Activated T-helper 17 cell treated with anti-CD3 and anti-CD28 coated beads, Interleukin-2, amount 50 U/mL, for 72 hours (primary cell): ENCODE data around the gene C18orf32. TPM values are rescaled to one million over a fixed set of nuclear protein-coding genes. Genes with fewer than 3 reads are reported as not detected.
"Not testable (repeated sequence)": the region's sequence is repeated elsewhere in the genome, so short reads cannot be mapped to it uniquely, and the experiment has no call there.

Source experiments
- ATAC-seq: fragments of 150-1000 bp; cut with Tn5 transposase; replicated peaks from 2 replicates; pipeline ENCODE4 v1.10.0; 2021; ENCODE audit warnings: mild to moderate bottlenecking, moderate library complexity
- H3K27ac Mint-ChIP-seq: one replicate; pipeline ENCODE4 v1.8.0; 2022; ENCODE audit warnings: mixed read lengths
- H3K27me3 Mint-ChIP-seq: one replicate; pipeline ENCODE4 v1.8.0; 2022; ENCODE audit warnings: mixed read lengths
- H3K36me3 Mint-ChIP-seq: one replicate; pipeline ENCODE4 v1.8.0; 2022; ENCODE audit warnings: low read depth, mild to moderate bottlenecking, mixed read lengths
- H3K4me1 Mint-ChIP-seq: one replicate; pipeline ENCODE4 v1.8.0; 2022; ENCODE audit warnings: mixed read lengths
- H3K4me3 Mint-ChIP-seq: one replicate; pipeline ENCODE4 v1.8.0; 2022; ENCODE audit warnings: mild to moderate bottlenecking, mixed read lengths
- H3K9me3 Mint-ChIP-seq: one replicate; pipeline ENCODE4 v1.8.0; 2022; ENCODE audit warnings: mixed read lengths
- total RNA-seq, 2 donors: library from RNA; stranded (reverse); gene quantifications; one replicate each; pipeline ENCODE4 v1.2.3, GENCODE V29; 2022

The C18orf32 gene
- total RNA-seq = 10 to 100 TPM; 15.6 to 17.4 TPM

DNA sequence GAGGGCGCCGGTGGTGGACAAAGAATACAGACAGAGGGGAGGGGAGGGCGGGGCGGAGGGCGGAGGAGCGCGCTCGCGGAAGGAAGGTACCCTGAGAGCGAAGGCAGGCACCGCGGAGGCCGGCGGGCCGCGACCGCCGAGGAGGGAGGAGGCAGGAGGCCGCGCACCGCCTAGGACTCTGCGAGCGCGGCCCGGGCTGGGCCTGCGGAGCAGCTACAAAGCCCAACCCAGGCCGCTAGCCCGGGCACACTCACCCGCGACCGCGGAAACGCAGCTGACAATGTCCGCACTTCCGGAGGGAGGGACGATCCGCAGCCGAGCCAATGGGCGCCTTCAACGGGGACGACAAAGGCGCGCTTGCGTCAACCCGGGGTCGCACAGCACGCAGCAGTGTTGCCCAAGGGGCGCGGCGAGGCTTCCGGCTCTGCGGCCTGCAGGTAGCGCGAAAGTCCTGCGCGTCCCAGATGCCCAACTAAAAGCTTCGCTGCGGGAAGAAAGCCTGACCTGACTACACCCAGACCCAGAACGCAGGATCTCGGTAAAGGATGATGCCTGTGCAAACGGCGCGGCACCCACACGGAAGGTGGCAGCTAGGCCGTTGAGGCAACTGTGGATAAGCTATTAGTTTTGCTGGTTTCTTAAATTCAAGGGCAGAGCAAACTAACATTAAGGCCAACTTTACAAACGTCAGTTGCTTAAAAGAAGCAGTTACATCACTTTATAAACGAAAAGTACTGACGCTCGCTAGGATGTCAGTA, at the start of gene C18orf32:
C18orf32 (minus strand) TSS at position 282 of the 758 bp plus-strand sequence. CDS start 3,486 bp downstream, outside the sequence.
- ATAC-seq = peak; percentile 95
- Mint-ChIP-seq H3K27me3 (no peaks in the 10 kb centered on the region), H3K36me3 (peaks cover 79% of the 10 kb centered on the region), H3K9me3 (no peaks in the 10 kb centered on the region), H3K27ac (peak within 1 kb of the TSS; percentile 95), H3K4me1 (peaks cover 19% of the 10 kb centered on the region), H3K4me3 (peak within 1 kb of the TSS; percentile 86)

DNA sequence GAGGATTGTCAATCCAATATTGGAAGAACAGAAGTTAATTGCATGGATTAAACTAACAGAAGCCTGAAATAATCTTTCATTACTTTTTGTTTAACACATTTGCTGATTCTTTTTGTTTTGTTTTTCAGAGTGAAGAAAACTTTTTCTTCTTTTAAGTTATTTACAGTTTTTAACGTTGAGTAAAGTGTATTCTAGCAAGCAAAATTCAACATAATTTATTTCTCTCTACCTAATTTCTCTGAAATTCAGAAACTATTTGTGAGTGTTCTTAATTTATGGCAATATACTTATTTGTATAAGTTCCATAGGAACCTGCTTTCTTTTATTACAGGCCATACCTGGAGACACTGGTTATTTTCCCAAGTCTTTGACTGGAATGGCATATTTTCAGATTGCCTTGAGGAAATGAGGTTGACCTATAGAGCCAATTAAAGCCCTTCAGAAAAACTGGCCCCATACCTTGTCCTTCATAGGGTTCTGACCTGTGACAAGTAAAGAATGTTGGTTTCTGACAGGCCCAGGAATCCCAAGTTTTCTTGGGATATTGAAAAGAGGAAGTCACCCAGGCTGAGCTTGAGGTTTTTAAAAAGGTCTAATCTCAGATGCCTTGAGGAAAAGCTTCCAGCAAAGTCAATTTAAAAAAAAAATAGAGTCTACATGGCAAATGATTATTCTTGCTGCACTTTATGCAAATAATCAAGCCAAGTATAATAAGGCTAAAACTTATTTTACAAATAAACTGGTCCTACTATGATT, 48.0 kb upstream of the C18orf32 start:
- Mint-ChIP-seq H3K9me3 (no peaks in the 10 kb centered on the region), H3K4me1 (no peaks in the 10 kb centered on the region), H3K27me3 (peaks cover 9% of the 10 kb centered on the region), H3K36me3 (no peaks in the 10 kb centered on the region), H3K4me3 (no peak overlapping the region), H3K27ac (no peak overlapping the region)
- no peak for ATAC-seq

DNA sequence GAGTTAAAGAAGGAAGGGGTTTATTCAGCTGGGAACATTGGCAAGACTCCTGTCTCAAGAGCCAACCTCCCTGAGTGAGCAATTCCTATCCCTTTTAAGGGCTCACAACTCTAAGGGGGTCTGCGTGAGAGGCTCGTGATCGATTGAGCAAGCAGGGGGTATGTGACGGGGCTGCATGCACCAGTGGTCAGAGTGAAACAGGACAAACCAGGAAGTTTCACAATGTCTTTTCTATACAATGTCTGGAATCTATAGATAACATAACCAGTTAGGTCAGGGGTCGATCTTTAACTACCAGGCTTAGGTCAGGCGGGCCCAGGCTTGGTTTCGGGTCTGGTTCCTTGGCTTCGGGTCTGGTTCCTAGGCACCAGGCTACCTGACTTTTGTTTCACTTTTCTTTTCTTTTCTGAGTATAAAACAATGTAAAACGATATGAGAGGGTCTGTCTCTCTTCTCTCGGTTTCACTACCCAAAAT, 44.7 kb upstream of the C18orf32 start:
- Mint-ChIP-seq H3K27ac (no peak overlapping the region), H3K36me3 (no peaks in the 10 kb centered on the region), H3K4me1 (no peaks in the 10 kb centered on the region), H3K27me3 (peaks cover 22% of the 10 kb centered on the region), H3K4me3 (no peak overlapping the region), H3K9me3 (no peaks in the 10 kb centered on the region)
- ATAC-seq = no peak

DNA sequence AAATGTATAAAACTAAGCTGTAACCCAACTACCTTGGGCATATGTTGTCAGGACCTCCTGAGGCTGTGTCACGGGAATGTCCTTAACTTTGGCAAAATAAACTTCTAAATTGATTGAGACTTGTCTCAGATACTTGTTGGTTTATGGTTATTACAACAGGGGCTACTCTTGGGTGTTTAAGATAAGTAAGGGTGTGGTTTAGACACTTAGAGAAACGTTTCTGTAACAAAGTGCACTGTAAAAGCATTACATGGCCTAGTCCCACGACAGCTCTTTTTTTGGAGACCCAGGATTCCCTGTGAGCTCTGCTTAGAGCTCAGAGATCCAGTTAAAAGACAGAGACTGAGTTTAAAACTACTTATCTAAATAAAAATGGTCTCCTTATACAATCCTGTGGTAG, 42.6 kb upstream of the C18orf32 start:
- Mint-ChIP-seq H3K4me1 (no peaks in the 10 kb centered on the region), H3K27ac (no peak overlapping the region), H3K9me3 (no peaks in the 10 kb centered on the region), H3K27me3 (peaks cover 22% of the 10 kb centered on the region), H3K4me3 (no peak overlapping the region), H3K36me3 (no peaks in the 10 kb centered on the region)
- ATAC-seq = no peak

DNA sequence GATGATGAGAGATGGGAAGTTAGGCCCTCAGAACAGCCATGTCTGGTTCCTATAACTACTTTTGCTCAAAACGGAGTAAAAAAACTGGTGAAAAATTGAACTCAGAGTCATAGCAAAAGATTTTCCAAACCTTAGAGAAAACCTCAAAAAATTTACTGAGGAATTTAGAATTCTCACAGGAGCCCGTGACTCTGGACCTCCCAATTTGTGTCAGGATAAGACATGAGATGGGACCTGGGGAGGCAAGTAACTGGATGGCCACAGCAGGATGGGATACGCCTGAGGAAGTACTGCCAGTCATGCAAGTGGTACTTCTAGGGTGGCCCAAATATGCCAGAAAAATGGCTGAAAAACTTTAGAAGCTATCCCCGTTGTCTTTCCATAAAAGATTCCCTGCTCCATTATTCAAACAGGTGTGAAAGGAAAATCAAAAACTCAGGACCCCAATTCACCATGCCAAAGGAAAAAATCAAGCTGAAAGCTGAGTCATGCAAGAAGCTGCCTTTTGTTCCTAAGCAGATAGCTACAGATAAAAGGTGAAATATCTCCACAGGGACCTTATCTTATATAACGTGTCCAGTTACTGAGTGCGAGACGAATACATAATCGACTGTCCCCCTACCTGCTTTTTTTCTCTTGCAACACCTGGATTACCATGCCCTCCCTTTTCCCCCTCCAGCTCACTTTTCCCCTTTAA, 40.7 kb upstream of the C18orf32 start:
- no peaks in the 10 kb centered on the region for H3K36me3 Mint-ChIP-seq
- H3K4me1 Mint-ChIP-seq = no peaks in the 10 kb centered on the region
- no peaks in the 10 kb centered on the region for H3K9me3 Mint-ChIP-seq
- no peak overlapping the region for H3K4me3 Mint-ChIP-seq
- H3K27me3 Mint-ChIP-seq = peaks cover 21% of the 10 kb centered on the region
- no peak overlapping the region for H3K27ac Mint-ChIP-seq
- ATAC-seq = no peak

DNA sequence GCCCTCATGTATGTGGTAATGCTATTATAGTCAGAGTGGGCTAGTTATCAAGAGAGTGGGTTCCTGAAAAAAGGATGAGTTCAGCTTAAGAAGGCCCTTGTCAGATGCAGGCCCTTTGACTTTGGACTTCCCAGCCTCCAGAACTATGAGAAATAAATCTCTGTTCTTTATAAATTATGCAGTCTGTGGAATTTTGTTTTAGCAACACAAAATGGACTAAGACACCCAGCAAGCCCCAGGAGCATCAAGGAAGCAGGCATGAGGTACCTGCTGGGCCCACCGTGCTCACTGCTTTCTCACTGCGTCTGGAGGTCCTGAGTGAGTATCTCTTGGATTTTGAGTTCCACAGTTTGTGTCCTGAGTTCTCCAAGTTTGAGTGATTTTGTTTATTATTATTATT, 38.9 kb upstream of the C18orf32 start:
- no peaks in the 10 kb centered on the region for H3K9me3 Mint-ChIP-seq
- no peak for ATAC-seq
- H3K27ac Mint-ChIP-seq = no peak overlapping the region
- no peaks in the 10 kb centered on the region for H3K36me3 Mint-ChIP-seq
- no peaks in the 10 kb centered on the region for H3K4me1 Mint-ChIP-seq
- no peak overlapping the region for H3K4me3 Mint-ChIP-seq
- peaks cover 19% of the 10 kb centered on the region for H3K27me3 Mint-ChIP-seq

DNA sequence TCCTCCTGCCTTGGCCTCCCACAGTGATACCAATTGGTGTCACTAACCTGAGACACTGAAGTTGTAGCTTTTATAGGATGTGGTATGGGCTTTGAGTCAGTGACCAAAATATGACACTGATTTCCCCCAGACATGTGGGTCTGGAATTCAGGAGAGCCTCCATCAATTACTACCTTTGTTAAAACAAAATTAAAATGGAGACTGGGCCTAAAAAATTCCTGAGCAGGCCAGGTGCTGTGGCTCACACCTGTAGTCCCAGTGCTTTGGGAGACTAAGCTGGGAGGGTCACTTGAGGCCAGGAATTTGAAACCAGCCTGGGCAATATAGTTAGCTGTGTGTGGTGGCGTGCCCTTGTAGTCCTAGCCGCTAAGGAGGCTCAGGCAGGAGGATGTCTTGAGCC, 37.9 kb upstream of the C18orf32 start:
- no peak overlapping the region for H3K4me3 Mint-ChIP-seq
- no peaks in the 10 kb centered on the region for H3K9me3 Mint-ChIP-seq
- ATAC-seq = no peak
- no peaks in the 10 kb centered on the region for H3K4me1 Mint-ChIP-seq
- H3K27ac Mint-ChIP-seq = no peak overlapping the region
- no peaks in the 10 kb centered on the region for H3K36me3 Mint-ChIP-seq
- H3K27me3 Mint-ChIP-seq = peaks cover 12% of the 10 kb centered on the region

DNA sequence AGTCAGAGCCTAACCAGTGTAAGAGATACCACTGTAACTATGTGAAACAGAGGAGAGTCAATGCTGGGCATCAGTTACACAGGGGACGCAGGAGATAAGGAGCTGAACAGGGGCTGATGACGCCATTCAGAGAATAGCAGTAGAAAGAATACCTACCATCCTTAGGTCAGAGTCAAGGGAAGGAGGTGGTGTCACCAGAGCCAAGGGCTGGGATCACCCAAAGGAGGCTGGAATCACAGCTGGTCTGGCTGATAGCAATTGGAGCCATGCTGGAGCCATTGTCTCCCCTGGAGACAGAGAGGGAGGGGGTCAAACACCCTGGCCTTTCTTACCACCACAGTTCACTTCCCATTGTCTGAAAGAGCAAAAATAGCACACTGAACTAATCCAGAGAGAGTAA, 37.3 kb upstream of the C18orf32 start:
- no peaks in the 10 kb centered on the region for H3K36me3 Mint-ChIP-seq
- no peaks in the 10 kb centered on the region for H3K4me1 Mint-ChIP-seq
- H3K27me3 Mint-ChIP-seq = peaks cover 7% of the 10 kb centered on the region
- no peak overlapping the region for H3K27ac Mint-ChIP-seq
- H3K4me3 Mint-ChIP-seq = no peak overlapping the region
- ATAC-seq = no peak
- no peaks in the 10 kb centered on the region for H3K9me3 Mint-ChIP-seq

DNA sequence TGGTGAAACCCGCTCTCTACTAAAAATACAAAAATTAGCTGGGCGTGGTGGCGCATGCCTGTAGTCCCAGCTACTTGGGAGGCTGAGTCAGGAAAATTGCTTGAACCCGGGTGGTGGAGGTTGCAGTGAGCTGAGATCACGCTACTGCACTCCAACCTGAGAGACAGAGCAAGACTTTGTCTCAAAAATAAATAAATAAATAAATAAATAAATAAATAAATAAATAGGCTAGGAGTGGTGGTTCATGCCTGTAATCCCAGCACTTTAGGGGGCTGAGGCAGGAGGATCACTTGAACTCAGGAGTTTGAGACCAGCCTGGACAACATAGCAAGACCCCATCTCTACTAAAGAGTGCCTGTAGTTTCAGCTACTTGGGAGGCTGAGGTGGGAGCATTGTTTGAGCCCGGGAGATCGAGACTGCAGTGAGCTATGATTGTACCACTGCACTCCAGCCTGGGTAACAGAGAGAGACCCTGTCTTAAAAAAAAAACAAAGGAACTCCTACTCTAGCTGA, 36.6 kb upstream of the C18orf32 start:
- ATAC-seq, H3K36me3 Mint-ChIP-seq, H3K9me3 Mint-ChIP-seq, H3K4me3 Mint-ChIP-seq, H3K4me1 Mint-ChIP-seq, H3K27ac Mint-ChIP-seq: not testable (repeated sequence)
- H3K27me3 Mint-ChIP-seq = peaks cover 10% of the 10 kb centered on the region

DNA sequence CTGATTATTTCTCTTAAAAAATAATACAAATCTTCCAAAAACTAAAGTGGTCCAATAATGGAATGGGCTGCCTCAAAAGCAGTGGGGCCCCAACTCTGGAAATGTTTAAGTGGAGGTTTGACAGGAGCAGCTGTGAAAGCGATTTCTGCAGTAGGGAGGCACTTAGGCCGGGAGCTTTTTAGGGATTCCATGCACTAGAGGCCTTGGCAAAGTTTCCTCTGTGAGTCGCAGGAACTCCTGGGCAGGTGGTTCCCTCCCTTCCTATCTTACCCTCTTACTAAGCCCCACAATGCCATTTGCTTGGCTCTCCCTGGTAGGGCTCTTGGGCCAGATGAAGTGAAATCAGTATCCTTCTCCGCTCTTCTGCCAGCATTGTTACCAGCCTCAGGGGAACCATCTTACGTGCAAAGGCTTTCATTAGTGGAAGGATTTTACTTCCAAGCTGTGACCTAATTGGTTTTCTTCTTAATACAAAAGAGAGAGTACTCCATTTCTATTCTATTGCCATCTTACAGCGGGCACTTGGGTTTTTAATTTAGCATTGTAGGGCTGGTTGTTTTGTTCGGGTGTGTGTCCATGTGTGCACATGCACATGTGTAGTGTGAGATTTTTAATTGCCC, 34.3 kb upstream of the C18orf32 start:
- H3K4me1 Mint-ChIP-seq = no peaks in the 10 kb centered on the region
- no peak overlapping the region for H3K4me3 Mint-ChIP-seq
- H3K36me3 Mint-ChIP-seq = no peaks in the 10 kb centered on the region
- H3K27ac Mint-ChIP-seq = no peak overlapping the region
- no peaks in the 10 kb centered on the region for H3K9me3 Mint-ChIP-seq
- peaks cover 4% of the 10 kb centered on the region for H3K27me3 Mint-ChIP-seq
- no peak for ATAC-seq

DNA sequence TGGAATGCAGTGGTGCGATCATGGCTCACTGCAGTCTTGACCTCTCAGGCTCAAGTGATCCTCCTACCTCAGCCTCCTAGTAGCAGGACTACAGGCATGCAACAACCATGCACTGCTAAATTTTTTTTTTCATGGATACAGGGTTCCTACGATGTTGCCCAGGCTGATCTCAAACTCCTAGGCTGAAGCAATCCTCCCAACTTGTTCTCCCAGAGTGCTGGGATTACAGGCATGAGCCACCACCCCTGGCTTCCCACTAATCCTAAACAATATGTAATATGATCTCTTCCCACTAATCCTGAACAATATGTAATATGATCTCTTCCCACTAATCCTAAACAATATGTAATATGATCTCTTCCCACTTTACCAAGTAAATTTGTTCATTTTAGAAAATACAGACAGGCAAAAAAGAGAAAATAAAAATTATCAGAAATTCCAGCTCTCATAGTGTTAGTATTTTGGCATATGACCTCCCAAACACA, 33.7 kb upstream of the C18orf32 start:
- no peaks in the 10 kb centered on the region for H3K36me3 Mint-ChIP-seq
- no peaks in the 10 kb centered on the region for H3K4me1 Mint-ChIP-seq
- H3K9me3 Mint-ChIP-seq = no peaks in the 10 kb centered on the region
- no peak overlapping the region for H3K27ac Mint-ChIP-seq
- ATAC-seq = no peak
- peaks cover 4% of the 10 kb centered on the region for H3K27me3 Mint-ChIP-seq
- no peak overlapping the region for H3K4me3 Mint-ChIP-seq

DNA sequence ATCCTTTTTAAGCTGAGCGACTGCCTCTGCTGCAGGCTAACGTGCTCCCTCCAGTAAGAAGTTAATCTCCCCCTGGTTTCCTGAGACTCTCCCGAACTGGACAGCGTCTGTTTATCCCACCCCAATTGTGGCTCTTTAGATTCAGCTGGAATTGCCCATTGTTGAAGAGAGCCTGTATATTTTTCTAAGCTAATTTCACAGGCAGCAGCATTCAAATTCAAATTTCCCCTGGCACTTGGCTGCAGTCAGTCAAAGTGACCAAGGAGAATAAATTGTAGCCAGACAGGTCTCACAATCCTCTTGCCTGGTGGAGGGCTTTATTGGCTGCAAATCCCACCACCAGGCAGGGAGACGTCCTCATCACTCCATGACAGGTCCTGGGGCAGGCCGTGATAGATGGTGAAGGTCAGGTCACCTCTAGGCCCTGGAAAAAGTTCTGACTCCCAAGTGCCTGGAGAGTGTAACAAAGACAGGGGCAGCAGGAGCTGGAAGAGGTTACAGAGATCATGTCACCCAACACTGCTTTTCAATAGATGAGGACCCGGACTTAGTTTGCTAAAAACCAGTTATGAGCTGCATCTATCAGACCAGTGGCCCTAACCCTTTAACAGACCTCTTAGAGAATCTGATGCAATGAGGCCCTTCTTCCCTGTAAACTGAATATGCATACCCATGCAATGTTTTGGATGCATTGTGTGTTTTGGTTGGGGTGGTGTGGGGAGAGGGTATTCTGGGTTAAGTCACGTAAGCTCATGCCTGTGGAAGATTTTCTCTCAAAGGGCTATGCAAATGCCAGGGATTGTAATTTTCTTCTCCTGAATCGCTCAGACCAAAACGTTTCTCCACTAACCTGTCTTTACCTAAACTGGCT, 32.3 kb upstream of the C18orf32 start:
- no peaks in the 10 kb centered on the region for H3K4me1 Mint-ChIP-seq
- no peaks in the 10 kb centered on the region for H3K9me3 Mint-ChIP-seq
- H3K4me3 Mint-ChIP-seq = no peak overlapping the region
- H3K27ac Mint-ChIP-seq = no peak overlapping the region
- H3K27me3 Mint-ChIP-seq = peaks cover 4% of the 10 kb centered on the region
- no peak for ATAC-seq
- no peaks in the 10 kb centered on the region for H3K36me3 Mint-ChIP-seq

DNA sequence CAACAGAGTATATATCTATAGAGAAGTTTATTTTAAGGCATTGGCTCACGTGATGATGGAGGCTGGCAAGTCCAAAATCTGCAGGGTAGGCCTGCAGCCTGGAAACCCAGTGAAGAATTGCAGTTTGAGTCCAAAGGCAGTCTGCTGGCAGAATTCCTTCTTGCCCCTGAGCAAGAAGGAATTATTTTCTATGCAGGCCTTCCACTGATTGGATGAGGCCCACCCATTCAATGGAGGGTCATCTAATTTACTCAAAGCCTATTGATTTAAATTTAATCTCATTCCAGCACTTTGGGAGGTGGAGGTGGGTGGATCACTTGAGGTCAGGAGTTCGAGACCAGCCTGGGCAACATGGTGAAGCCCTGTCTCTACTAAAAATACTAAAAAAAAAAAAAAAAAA, 30.4 kb upstream of the C18orf32 start:
- H3K9me3 Mint-ChIP-seq = no peaks in the 10 kb centered on the region
- no peak overlapping the region for H3K27ac Mint-ChIP-seq
- no peak for ATAC-seq
- H3K4me1 Mint-ChIP-seq = no peaks in the 10 kb centered on the region
- H3K36me3 Mint-ChIP-seq = no peaks in the 10 kb centered on the region
- H3K4me3 Mint-ChIP-seq = no peak overlapping the region
- peaks cover 4% of the 10 kb centered on the region for H3K27me3 Mint-ChIP-seq
